ENCODE data around the gene DAO. TPM values are rescaled to one million over a fixed set of nuclear protein-coding genes. Genes with fewer than 3 reads are reported as not detected.

Gene DAO
- total and polyA plus RNA-seq, 8 donors: not detected

DNA sequence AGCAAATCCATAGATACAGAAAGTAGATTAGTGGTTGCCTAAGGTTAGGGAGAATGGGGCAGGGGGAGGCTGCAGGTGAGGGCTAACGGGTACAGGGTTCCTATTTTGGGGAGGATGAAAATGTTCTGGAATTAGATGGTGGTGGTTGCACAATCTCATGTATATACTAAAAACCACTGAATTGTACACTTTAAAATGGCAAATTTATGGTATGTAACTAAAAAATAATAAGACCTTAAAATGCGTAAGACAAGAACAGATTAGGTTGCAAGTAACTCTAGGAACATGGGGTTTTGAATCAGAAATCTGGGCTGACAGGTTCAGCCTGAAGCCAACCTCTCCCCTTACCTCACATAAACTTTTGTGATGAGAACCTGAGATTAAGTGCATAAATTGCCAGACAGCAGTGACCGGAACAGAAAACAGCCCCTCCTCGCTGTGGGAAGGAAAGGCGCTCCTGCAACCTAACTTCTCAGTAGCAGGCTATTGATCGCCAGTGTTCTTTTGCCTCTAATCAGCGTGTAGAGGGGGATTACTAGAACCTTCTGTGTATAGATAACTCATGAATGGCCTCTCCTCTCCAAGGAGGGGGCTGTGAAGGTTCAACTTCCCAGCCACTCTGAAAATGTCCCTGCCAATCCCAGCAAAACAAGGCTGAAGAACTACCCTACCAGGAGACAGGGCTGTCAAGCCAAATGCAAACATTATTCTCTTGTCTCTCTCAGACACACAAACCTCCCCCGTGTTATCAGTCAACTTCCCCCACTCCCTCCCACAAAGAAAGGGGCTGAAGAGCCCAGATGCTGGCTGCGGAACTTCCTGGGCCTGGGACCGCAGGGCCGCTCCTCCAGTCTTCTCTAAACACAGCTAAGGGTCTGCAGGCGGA lies 24.4 kb upstream of the DAO start:
- Histone ChIP-seq H3K27me3 (no peaks in the 10 kb centered on the region), H3K9me3 (no peaks in the 10 kb centered on the region), H3K27ac (peak overlapping the region; percentile 87 to 94 (median 93)), H3K36me3 (peaks cover 0 to 12% (median 0%) of the 10 kb centered on the region in 4 donors), H3K4me3 (peak overlapping the region; percentile 55 to 75 (median 68)), H3K4me1 (peaks cover 40 to 82% (median 62%) of the 10 kb centered on the region in 4 donors)
- TF ChIP-seq POLR2A (IDR thresholded peaks at IDR 0.05): no peak
- TF ChIP-seq, protein P1, sequence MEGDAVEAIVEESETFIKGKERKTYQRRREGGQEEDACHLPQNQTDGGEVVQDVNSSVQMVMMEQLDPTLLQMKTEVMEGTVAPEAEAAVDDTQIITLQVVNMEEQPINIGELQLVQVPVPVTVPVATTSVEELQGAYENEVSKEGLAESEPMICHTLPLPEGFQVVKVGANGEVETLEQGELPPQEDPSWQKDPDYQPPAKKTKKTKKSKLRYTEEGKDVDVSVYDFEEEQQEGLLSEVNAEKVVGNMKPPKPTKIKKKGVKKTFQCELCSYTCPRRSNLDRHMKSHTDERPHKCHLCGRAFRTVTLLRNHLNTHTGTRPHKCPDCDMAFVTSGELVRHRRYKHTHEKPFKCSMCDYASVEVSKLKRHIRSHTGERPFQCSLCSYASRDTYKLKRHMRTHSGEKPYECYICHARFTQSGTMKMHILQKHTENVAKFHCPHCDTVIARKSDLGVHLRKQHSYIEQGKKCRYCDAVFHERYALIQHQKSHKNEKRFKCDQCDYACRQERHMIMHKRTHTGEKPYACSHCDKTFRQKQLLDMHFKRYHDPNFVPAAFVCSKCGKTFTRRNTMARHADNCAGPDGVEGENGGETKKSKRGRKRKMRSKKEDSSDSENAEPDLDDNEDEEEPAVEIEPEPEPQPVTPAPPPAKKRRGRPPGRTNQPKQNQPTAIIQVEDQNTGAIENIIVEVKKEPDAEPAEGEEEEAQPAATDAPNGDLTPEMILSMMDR (IDR thresholded peaks at IDR 0.05): no peak
- no peak for TF ChIP-seq POLR2AphosphoS5 (IDR thresholded peaks at IDR 0.05)
- no peak for TF ChIP-seq EP300 (IDR thresholded peaks at IDR 0.05)
- no peak for DNase-seq
- intact Hi-C loops (cut with DNase I; ENCODE audit: low total_unique reads): no loop called here
- 66 to 75% (median 72%) methylated on average over 10 to 12 of the region's 12 CpGs for WGBS, 5 donors

DNA sequence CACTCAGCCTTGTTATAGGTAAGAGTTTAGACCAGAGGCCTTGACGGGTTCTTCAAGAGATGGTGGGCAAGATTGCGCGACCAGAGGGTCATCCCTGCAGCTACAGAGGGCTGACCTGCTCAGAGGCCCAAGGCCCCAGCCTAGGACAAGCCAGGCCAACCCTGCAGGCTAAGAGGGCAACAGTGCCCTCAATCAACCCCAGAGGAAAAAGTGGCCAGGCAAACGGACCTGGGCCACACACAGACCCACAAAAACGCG lies 23.8 kb upstream of the DAO start:
- no peaks in the 10 kb centered on the region for H3K27me3 ChIP-seq
- H3K9me3 ChIP-seq: no peaks in the 10 kb centered on the region
- peaks cover 0 to 10% (median 0%) of the 10 kb centered on the region in 4 donors for H3K36me3 ChIP-seq
- H3K4me1 ChIP-seq: peaks cover 40 to 77% (median 59%) of the 10 kb centered on the region in 4 donors
- TF ChIP-seq POLR2AphosphoS5 (IDR thresholded peaks at IDR 0.05) (no peak), EP300 (IDR thresholded peaks at IDR 0.05) (no peak), POLR2A (IDR thresholded peaks at IDR 0.05) (no peak)
- TF ChIP-seq, protein P1 (IDR thresholded peaks at IDR 0.05): no peak
- peak overlapping the region; percentile 87 to 94 (median 93) for H3K27ac ChIP-seq
- H3K4me3 ChIP-seq: peak overlapping the region; percentile 55 to 75 (median 68)
- DNase-seq: no peak
- whole genome bisulfite sequencing, 5 donors: 24 to 34% (median 30%) methylated on average over 6 of the region's 6 CpGs
- intact Hi-C loops (cut with DNase I; ENCODE audit: low total_unique reads): no loop called here

DNA sequence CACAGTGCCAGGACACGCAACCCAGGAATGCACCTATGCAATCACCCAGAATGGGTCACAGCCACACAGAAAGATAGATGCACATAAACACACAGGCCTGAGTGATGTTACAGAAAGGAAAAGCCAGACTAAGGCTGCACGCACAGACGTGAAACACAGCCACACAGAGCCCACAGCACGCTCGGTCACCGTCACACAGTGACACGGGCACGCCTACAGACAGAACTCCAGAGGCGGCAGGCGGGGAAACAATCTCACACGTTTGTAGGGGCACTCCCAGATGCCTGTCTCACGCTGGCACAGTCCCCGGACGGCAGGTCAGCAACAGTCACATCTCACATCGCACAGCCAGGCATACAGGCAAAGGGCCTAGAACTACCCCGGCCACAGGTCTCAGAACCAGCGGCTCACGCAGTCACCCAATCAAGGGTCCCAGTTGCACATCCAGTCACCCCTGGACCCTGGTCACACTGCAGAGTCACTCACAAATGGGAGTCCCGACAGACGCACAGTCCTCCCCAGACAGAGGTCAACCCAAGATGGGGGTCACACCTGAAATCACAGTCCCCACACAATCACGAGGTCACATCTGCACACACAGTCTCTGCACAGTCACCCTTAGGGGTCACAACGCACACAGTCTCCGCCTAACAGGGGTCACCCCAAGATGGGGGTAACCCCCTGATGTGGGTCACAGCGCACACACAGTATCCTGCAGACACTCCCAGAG lies 23.3 kb upstream of the DAO start:
- intact Hi-C loops (cut with DNase I; ENCODE audit: low total_unique reads): no loop called here
- H3K36me3 ChIP-seq: peaks cover 0 to 5% (median 0%) of the 10 kb centered on the region in 4 donors
- 1 to 3% (median 2%) methylated on average over 19 to 24 of the region's 24 CpGs for WGBS, 5 donors
- peak overlapping the region; percentile 55 to 75 (median 68) for H3K4me3 ChIP-seq
- peak; percentile 83 to 85 for DNase-seq
- H3K9me3 ChIP-seq: no peaks in the 10 kb centered on the region
- no peak for TF ChIP-seq EP300 (IDR thresholded peaks at IDR 0.05)
- peak in 2 of 3 donors; percentile 65 to 77 for TF ChIP-seq POLR2AphosphoS5 (IDR thresholded peaks at IDR 0.05)
- TF ChIP-seq, protein P1 (IDR thresholded peaks at IDR 0.05): no peak
- TF ChIP-seq POLR2A (IDR thresholded peaks at IDR 0.05): no peak
- H3K27ac ChIP-seq: peak overlapping the region; percentile 87 to 94 (median 93)
- H3K27me3 ChIP-seq: no peaks in the 10 kb centered on the region
- H3K4me1 ChIP-seq: peaks cover 40 to 77% (median 57%) of the 10 kb centered on the region in 4 donors

DNA sequence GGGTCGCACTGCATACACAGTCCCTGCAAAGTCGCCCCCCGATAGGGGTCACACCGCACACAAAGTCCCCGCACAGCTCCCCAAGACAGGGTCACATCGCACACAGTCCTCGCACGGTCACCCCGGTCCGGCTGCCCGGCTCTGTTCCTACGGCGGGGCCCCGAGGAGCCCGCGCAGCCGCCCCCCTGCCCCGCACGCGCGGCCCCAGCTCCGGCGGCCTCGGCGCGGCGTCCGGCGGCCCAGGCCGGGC lies 22.8 kb upstream of the DAO start:
- Histone ChIP-seq H3K36me3 (peaks cover 0 to under 1% (median 0%) of the 10 kb centered on the region in 4 donors), H3K9me3 (no peaks in the 10 kb centered on the region), H3K4me3 (peak overlapping the region; percentile 55 to 75 (median 68)), H3K27me3 (no peaks in the 10 kb centered on the region), H3K4me1 (peaks cover 40 to 75% (median 55%) of the 10 kb centered on the region in 4 donors), H3K27ac (peak overlapping the region; percentile 87 to 94 (median 93))
- TF ChIP-seq POLR2A (IDR thresholded peaks at IDR 0.05) (no peak), POLR2AphosphoS5 (IDR thresholded peaks at IDR 0.05) (no peak), EP300 (IDR thresholded peaks at IDR 0.05) (no peak)
- TF ChIP-seq, protein P1 (IDR thresholded peaks at IDR 0.05): no peak
- intact Hi-C loops (cut with DNase I; ENCODE audit: low total_unique reads): no loop called here
- WGBS, 5 donors: 0 to 1% (median 1%) methylated on average over 20 to 30 of the region's 30 CpGs
- DNase-seq: no peak

Measured in stomach (tissue), 9 donors.